Lower leg skin (tissue), 3 donors: ENCODE results near the gene TXNRD2.

Experiments
- CTCF ChIP-seq, 3 donors: fragments of 450-650 bp; IDR thresholded peaks; one replicate each; pipeline ENCODE4 v1.5.1; 2016; ENCODE audit warnings: antibody characterized with exemption in 3 of 3, mild to moderate bottlenecking in 3 of 3, moderate library complexity in 2 of 3
- POLR2A ChIP-seq, 2 donors: fragments of 450-650 bp; IDR thresholded peaks; one replicate each; pipeline ENCODE4 v1.6.1; 2016 to 2017; ENCODE audit warnings: antibody characterized with exemption in 2 of 2, mild to moderate bottlenecking in 1 of 2, moderate library complexity in 1 of 2

- no peak for TF ChIP-seq POLR2A (IDR thresholded peaks at IDR 0.05)
- no peak for TF ChIP-seq CTCF (IDR thresholded peaks at IDR 0.05)
These were observed 45.1 kb upstream of the TXNRD2 start for GRCh38 chr22:19986410-19987341.
